Posterior vena cava (tissue), 2 donors: Measurements from ENCODE around the gene TMEM176B. TPM values are rescaled to one million over a fixed set of nuclear protein-coding genes. Genes with fewer than 3 reads are reported as not detected.

Experiments used
- total RNA-seq, 2 donors: library from RNA; stranded (reverse); fragmentation: NEBNext Ultra II Directional; extraction: Animal tissue kit (Norgen Biotek cat#: 25700); gene quantifications; one replicate each; pipeline ENCODE4 v1.2.1, GENCODE V29; 2021
- donor health status: DM: yes; HTN: yes; CAD: no.
- donor health status: DM: yes; HTN: yes; CAD: no.

The TMEM176B gene
- total RNA-seq, 2 donors from 2014 or later = 65.3 to 110 TPM

Other genes starting within 250 kb of the TMEM176B start
- gene GIMAP4, start 233.0 kb downstream of the TMEM176B start, total RNA-seq = 10 to 100 TPM; 30.1 to 40.4 TPM
- gene GIMAP6, start 168.0 kb downstream of the TMEM176B start, total RNA-seq = 10 to 100 TPM; 24.5 to 33.3 TPM
- 10 to 100 TPM in 1 of 2 donors, 1 to 10 TPM in 1; 8.3 to 12.2 TPM for gene GIMAP2, start 114.7 kb downstream of the TMEM176B start, total RNA-seq
- 1 to 10 TPM; 3.3 to 5.4 TPM for gene GIMAP1, start 83.8 kb downstream of the TMEM176B start, total RNA-seq
- 10 to 100 TPM; 13.8 to 17.4 TPM for gene GIMAP5, start 62.9 kb downstream of the TMEM176B start, total RNA-seq
- gene TMEM176A, start 405 bp upstream of the TMEM176B start, total RNA-seq = 10 to 100 TPM; 47.2 to 70.7 TPM
- under 1 TPM in 1 of 2 donors, not detected in 1; 0.46 TPM for gene AOC1, start 52.2 kb upstream of the TMEM176B start, total RNA-seq
- 10 to 100 TPM; 27.3 to 37.3 TPM for gene KCNH2, start 178.0 kb upstream of the TMEM176B start, total RNA-seq
- gene NOS3, start 190.7 kb upstream of the TMEM176B start, total RNA-seq = 10 to 100 TPM; 27.9 to 71.8 TPM
- not detected for gene ATG9B, start 224.1 kb upstream of the TMEM176B start, total RNA-seq
- gene ABCB8, start 228.1 kb upstream of the TMEM176B start, total RNA-seq = 10 to 100 TPM; 19.2 to 24.5 TPM
- 1 to 10 TPM; 1.4 to 1.5 TPM for gene ASIC3, start 248.2 kb upstream of the TMEM176B start, total RNA-seq